HepG2 (cell line): ENCODE measurements around the gene RFXANK. TPM values are rescaled to one million over a fixed set of nuclear protein-coding genes. Genes with fewer than 3 reads are reported as not detected.

Experiments
- E2F1 ChIP-seq: sonication (generic); formaldehyde crosslinking; IDR thresholded peaks from 2 replicates; pipeline ENCODE4 v1.5.0; 2020; ENCODE audit warnings: missing genetic modification reagents
- HCFC1 ChIP-seq: fragments of 150-350 bp; IDR thresholded peaks from 2 replicates; pipeline ENCODE4 v1.6.1; 2014; ENCODE audit warnings: low read depth, low read length
- HHEX ChIP-seq: IDR thresholded peaks from 2 replicates; pipeline ENCODE4 v1.6.1; 2016; ENCODE audit warnings: control low read depth
- HMG20A ChIP-seq: IDR thresholded peaks from 2 replicates; pipeline ENCODE4 v1.6.1; 2016; ENCODE audit warnings: borderline replicate concordance
- IRF1 ChIP-seq: sonication (generic); formaldehyde crosslinking; IDR thresholded peaks from 2 replicates; pipeline ENCODE4 v1.4.0; 2020; ENCODE audit warnings: low read depth, mild to moderate bottlenecking, missing genetic modification reagents
- IRF9 ChIP-seq: sonication (generic); formaldehyde crosslinking; IDR thresholded peaks from 2 replicates; pipeline ENCODE4 v1.8.0; 2022; ENCODE audit warnings: missing genetic modification reagents, mild to moderate bottlenecking, borderline replicate concordance
- MBNL3 ChIP-seq: fragments of 250-450 bp; sonication (Bioruptor Pico); conservative IDR thresholded peaks from 2 replicates; pipeline ENCODE4 v1.8.0; 2022; ENCODE audit warnings: mild to moderate bottlenecking, inconsistent platforms
- SIN3A ChIP-seq: IDR thresholded peaks from 2 replicates; pipeline ENCODE4 v1.6.1; 2011; ENCODE audit warnings: low read depth, mild to moderate bottlenecking, control low read depth, low read length, borderline replicate concordance
- STAG1 ChIP-seq: sonication (generic); formaldehyde crosslinking; IDR thresholded peaks from 2 replicates; pipeline ENCODE4 v1.4.0; 2020; ENCODE audit warnings: missing genetic modification reagents
- TBP ChIP-seq: sonication (generic); formaldehyde crosslinking; IDR thresholded peaks from 2 replicates; pipeline ENCODE4 v1.5.0; 2020; ENCODE audit warnings: missing genetic modification reagents
- THAP11 ChIP-seq: IDR thresholded peaks from 2 replicates; pipeline ENCODE4 v1.6.1; 2016; ENCODE audit warnings: missing biosample characterization, missing genetic modification reagents
- ZNF44 ChIP-seq: sonication (generic); formaldehyde crosslinking; IDR thresholded peaks from 2 replicates; pipeline ENCODE4 v1.5.1; 2020; ENCODE audit warnings: mild to moderate bottlenecking, missing genetic modification reagents
- ZNF678 ChIP-seq: sonication (generic); formaldehyde crosslinking; IDR thresholded peaks from 2 replicates; pipeline ENCODE4 v1.4.0; 2020; ENCODE audit warnings: mild to moderate bottlenecking, missing genetic modification reagents
- polyA plus RNA-seq, 8 experiments: library from polyadenylated mRNA; depleted of rRNA in 3 of 8; stranded (reverse) in 7 of 8; unstranded in 1 of 8; fragments of >200 nt; fragmentation: Illumina TruSeq in 4 of 8; extraction: Trizol in 4 of 8; gene quantifications; 2 replicates each; pipeline versions ENCODE4 v1.2.1 to v1.2.3, GENCODE V29; 2011 to 2016; ENCODE audit warnings: low read depth in 4 of 8, missing spikeins in 1 of 8, mixed read lengths in 1 of 8; ENCODE audit not compliant: insufficient read depth in 1 of 8
- total RNA-seq, 5 experiments: library from RNA; depleted of rRNA; stranded (reverse); fragments of >200 nt; fragmentation: Illumina TruSeq; extraction: Trizol; gene quantifications; 2 replicates each; pipeline ENCODE4 v1.2.3, GENCODE V29; 2016; ENCODE audit warnings: low read depth in 1 of 5
- TF ChIP-seq, protein P1 (sequence below): sonication (generic); formaldehyde crosslinking; IDR thresholded peaks from 2 replicates; pipeline ENCODE4 v1.4.0; 2020; ENCODE audit warnings: missing genetic modification reagents, borderline replicate concordance
- TF ChIP-seq, protein P2 (sequence below): sonication (generic); formaldehyde crosslinking; IDR thresholded peaks from 2 replicates; pipeline ENCODE4 v1.9.0; 2022; ENCODE audit warnings: low read depth, missing genetic modification reagents
- TF ChIP-seq, protein P3 (sequence below): sonication (generic); formaldehyde crosslinking; IDR thresholded peaks from 2 replicates; pipeline ENCODE4 v1.4.0; 2020; ENCODE audit warnings: missing genetic modification reagents
- TF ChIP-seq, protein P4 (sequence below): sonication (generic); formaldehyde crosslinking; IDR thresholded peaks from 2 replicates; pipeline ENCODE4 v1.5.0; 2020; ENCODE audit warnings: missing genetic modification reagents

RFXANK gene
- total and polyA plus RNA-seq, 2 of the 13 experiments (the other 11 are each of a cell fraction or from before 2014, with no cell fraction given): 49.9 to 80.7 TPM

- TF ChIP-seq E2F1 (CRISPR knock-in tag): no peak
- no peak for TF ChIP-seq HMG20A (CRISPR knock-in tag)
- TF ChIP-seq THAP11: peak; percentile 72
- TF ChIP-seq STAG1: no peak
- peak; percentile 37; the same call in 1 of the 2 replicates for TF ChIP-seq HHEX (CRISPR knock-in tag)
- no peak for TF ChIP-seq HCFC1
- TF ChIP-seq, protein P1, sequence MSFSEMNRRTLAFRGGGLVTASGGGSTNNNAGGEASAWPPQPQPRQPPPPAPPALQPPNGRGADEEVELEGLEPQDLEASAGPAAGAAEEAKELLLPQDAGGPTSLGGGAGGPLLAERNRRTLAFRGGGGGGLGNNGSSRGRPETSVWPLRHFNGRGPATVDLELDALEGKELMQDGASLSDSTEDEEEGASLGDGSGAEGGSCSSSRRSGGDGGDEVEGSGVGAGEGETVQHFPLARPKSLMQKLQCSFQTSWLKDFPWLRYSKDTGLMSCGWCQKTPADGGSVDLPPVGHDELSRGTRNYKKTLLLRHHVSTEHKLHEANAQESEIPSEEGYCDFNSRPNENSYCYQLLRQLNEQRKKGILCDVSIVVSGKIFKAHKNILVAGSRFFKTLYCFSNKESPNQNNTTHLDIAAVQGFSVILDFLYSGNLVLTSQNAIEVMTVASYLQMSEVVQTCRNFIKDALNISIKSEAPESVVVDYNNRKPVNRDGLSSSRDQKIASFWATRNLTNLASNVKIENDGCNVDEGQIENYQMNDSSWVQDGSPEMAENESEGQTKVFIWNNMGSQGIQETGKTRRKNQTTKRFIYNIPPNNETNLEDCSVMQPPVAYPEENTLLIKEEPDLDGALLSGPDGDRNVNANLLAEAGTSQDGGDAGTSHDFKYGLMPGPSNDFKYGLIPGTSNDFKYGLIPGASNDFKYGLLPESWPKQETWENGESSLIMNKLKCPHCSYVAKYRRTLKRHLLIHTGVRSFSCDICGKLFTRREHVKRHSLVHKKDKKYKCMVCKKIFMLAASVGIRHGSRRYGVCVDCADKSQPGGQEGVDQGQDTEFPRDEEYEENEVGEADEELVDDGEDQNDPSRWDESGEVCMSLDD (CRISPR knock-in tag): peak; percentile 95
- TF ChIP-seq ZNF44 (CRISPR knock-in tag): no peak
- TF ChIP-seq SIN3A: peak; percentile 16; the same call in 1 of the 2 replicates
- no peak for TF ChIP-seq MBNL3
- TF ChIP-seq ZNF678: no peak
- TF ChIP-seq, protein P2, sequence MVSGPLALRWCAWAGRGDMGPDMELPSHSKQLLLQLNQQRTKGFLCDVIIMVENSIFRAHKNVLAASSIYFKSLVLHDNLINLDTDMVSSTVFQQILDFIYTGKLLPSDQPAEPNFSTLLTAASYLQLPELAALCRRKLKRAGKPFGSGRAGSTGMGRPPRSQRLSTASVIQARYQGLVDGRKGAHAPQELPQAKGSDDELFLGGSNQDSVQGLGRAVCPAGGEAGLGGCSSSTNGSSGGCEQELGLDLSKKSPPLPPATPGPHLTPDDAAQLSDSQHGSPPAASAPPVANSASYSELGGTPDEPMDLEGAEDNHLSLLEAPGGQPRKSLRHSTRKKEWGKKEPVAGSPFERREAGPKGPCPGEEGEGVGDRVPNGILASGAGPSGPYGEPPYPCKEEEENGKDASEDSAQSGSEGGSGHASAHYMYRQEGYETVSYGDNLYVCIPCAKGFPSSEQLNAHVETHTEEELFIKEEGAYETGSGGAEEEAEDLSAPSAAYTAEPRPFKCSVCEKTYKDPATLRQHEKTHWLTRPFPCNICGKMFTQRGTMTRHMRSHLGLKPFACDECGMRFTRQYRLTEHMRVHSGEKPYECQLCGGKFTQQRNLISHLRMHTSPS (CRISPR knock-in tag): no peak; the same call in 1 of the 2 replicates
- peak; percentile 57; the same call in 1 of the 2 replicates for TF ChIP-seq IRF9 (CRISPR knock-in tag)
- TF ChIP-seq, protein P3, sequence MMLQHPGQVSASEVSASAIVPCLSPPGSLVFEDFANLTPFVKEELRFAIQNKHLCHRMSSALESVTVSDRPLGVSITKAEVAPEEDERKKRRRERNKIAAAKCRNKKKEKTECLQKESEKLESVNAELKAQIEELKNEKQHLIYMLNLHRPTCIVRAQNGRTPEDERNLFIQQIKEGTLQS: peak; percentile 93
- TF ChIP-seq, protein P4, sequence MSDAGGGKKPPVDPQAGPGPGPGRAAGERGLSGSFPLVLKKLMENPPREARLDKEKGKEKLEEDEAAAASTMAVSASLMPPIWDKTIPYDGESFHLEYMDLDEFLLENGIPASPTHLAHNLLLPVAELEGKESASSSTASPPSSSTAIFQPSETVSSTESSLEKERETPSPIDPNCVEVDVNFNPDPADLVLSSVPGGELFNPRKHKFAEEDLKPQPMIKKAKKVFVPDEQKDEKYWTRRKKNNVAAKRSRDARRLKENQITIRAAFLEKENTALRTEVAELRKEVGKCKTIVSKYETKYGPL (CRISPR knock-in tag): no peak
- no peak for TF ChIP-seq TBP (CRISPR knock-in tag)
- TF ChIP-seq IRF1: no peak
These were observed 20.1 kb upstream of the RFXANK start (continued) for GRCh38 chr19:19171821-19172532.
